Measurements from ENCODE around the gene IFI27L2. TPM values are rescaled to one million over a fixed set of nuclear protein-coding genes. Genes with fewer than 3 reads are reported as not detected.

IFI27L2 gene
- total and polyA plus RNA-seq, 2 experiments from 2014 or later: 23.4 to 38.5 TPM

- H2AFZ ChIP-seq: no peak overlapping the region
- H3K36me3 Mint-ChIP-seq (ENCODE audit: low read depth): peaks cover 59% of the 10 kb centered on the region
- H3K4me1 ChIP-seq (ENCODE audit: insufficient read depth): peaks cover 16% of the 10 kb centered on the region
- no peak overlapping the region for H3K27ac Mint-ChIP-seq
- H3K27me3 ChIP-seq (ENCODE audit: insufficient read depth): no peaks in the 10 kb centered on the region
- H3K9me3 Mint-ChIP-seq: peaks cover 17% of the 10 kb centered on the region
- no peak overlapping the region for H3K4me3 Mint-ChIP-seq
- TF ChIP-seq JUNB (IDR thresholded peaks at IDR 0.05; ENCODE audit: unreplicated experiment) (no peak), REST (IDR thresholded peaks at IDR 0.05; ENCODE audit: unreplicated experiment) (no peak), STAT1 (IDR thresholded peaks at IDR 0.05; ENCODE audit: unreplicated experiment) (no peak), ZNF462 (CRISPR knock-in tag; IDR thresholded peaks at IDR 0.05) (no peak), ZNF114 (CRISPR knock-in tag; IDR thresholded peaks at IDR 0.05) (no peak), CREB1 (CRISPR knock-in tag; IDR thresholded peaks at IDR 0.05; ENCODE audit: low read depth) (no peak), CTCF (conservative IDR thresholded peaks at IDR 0.05; ENCODE audit: low read depth in 2 of 2) (no peak), ZNF331 (CRISPR knock-in tag; IDR thresholded peaks at IDR 0.05; ENCODE audit: low read depth) (no peak), NANOG (IDR thresholded peaks at IDR 0.05; ENCODE audit: borderline replicate concordance) (no peak), EZH2phosphoT487 (IDR thresholded peaks at IDR 0.05; ENCODE audit: unreplicated experiment) (no peak), ETS1 (IDR thresholded peaks at IDR 0.05) (no peak), POLR2AphosphoS5 (IDR thresholded peaks at IDR 0.05; ENCODE audit: low read depth) (no peak), EZH2 (IDR thresholded peaks at IDR 0.05; ENCODE audit: low read depth, unreplicated experiment) (no peak)
- H3K36me3 ChIP-seq (ENCODE audit: insufficient read depth): peaks cover 24% of the 10 kb centered on the region; the same call in 1 of the 2 replicates
- peaks cover 41% of the 10 kb centered on the region for H4K20me1 ChIP-seq (replicated peaks; ENCODE audit: insufficient read depth)
- peaks cover 2% of the 10 kb centered on the region for H3K27me3 Mint-ChIP-seq (ENCODE audit: insufficient read depth, low read depth, poor library complexity)
- H3K27ac ChIP-seq (ENCODE audit: low read depth): no peak overlapping the region
- peak overlapping the region; percentile 18; the same call in 1 of the 2 replicates for H3K4me3 ChIP-seq
- no peaks in the 10 kb centered on the region for H3K9me2 ChIP-seq (ENCODE audit: insufficient read depth)
- H3F3A ChIP-seq (replicated peaks; ENCODE audit: low read depth): no peaks in the 10 kb centered on the region
- no peak overlapping the region for H3K4me2 ChIP-seq
- DNase-seq (ENCODE audit: low spot score): no peak
- H3K79me2 ChIP-seq (replicated peaks; ENCODE audit: insufficient read depth): peaks cover 89% of the 10 kb centered on the region
- ATAC-seq: no peak
- H3K4me1 Mint-ChIP-seq: peaks cover 24% of the 10 kb centered on the region
Measured at GRCh38 chr14:94077823-94078222, 51.6 kb downstream of the IFI27L2 start.
